IMR-90 (cell line): Measurements from ENCODE around the gene SLC30A10.

Source experiments
- BHLHE40 ChIP-seq: fragments of 150-350 bp; IDR thresholded peaks from 2 replicates; pipeline ENCODE4 v1.6.1; 2016; ENCODE audit warnings: mild to moderate bottlenecking, low read depth, low read length
- CEBPB ChIP-seq: IDR thresholded peaks from 2 replicates; pipeline ENCODE4 v1.6.1; 2012; ENCODE audit warnings: low read depth, low read length, improper control_type of control experiment
- CTCF ChIP-seq: conservative IDR thresholded peaks from 2 replicates; pipeline ENCODE4 v1.5.1; 2012; ENCODE audit warnings: mild to moderate bottlenecking, low read depth, low read length, improper control_type of control experiment
- POLR2A ChIP-seq: IDR thresholded peaks from 2 replicates; pipeline ENCODE4 v1.6.1; 2012; ENCODE audit warnings: mild to moderate bottlenecking, low read depth, low read length

- no peak for TF ChIP-seq CTCF
- no peak for TF ChIP-seq CEBPB
- no peak for TF ChIP-seq POLR2A
- TF ChIP-seq BHLHE40, result no peak
These were observed 12.3 kb upstream of the SLC30A10 start for GRCh38 chr1:219940707-219941106.
